Islet precursor cell (in vitro differentiated cells): Measurements from ENCODE around the gene EOGT.
A peak's percentile ranks its signal among the peaks of the same experiment; 100 is the strongest.

Experiments
- DNase-seq: peaks from one replicate; pipeline ENCODE4 v3.0.0-alpha.2; 2018

The EOGT gene

DNA sequence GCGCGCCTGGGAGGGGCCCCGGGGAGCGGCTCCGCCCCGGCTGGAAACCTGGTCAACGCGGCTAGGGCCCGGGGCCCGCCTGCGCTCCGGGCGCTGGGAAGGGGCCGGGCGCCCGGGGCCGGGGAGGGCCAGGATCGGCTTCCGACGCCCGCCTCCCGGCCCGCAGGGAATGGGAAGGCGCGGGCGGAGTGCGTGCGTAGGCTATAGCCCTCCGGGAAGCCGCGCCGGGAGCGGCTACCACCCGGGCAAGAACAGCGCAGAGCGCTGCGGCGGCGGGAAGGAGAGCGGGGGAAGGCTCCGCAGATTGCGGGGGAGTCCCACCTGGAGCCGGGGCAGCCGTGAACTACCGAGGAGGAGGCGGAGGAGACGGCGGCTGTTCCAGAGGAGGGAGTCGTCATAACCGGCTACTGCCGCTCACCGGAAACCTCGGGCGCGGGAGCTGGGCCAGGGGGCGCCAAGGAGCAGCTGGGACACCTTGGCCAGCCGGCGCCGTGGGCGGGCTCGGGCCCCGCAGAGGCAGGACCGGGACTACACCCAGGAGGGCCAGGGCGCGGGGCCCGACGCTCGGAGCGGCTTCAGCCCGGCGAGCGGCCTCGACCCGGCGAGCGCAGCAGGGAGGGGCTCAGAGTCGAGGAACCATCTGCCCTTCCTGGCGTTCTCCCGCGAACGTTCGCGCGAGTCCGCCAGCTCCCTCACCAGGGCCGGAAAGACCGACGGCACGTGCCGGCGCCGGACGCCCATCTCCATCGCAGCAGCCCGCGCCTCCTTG is at the start of gene EOGT:
EOGT (minus strand) TSS at position 432 of the 769 bp plus-strand sequence. CDS start 3,838 bp downstream, outside the sequence.
- peak; percentile 95 for DNase-seq

DNA sequence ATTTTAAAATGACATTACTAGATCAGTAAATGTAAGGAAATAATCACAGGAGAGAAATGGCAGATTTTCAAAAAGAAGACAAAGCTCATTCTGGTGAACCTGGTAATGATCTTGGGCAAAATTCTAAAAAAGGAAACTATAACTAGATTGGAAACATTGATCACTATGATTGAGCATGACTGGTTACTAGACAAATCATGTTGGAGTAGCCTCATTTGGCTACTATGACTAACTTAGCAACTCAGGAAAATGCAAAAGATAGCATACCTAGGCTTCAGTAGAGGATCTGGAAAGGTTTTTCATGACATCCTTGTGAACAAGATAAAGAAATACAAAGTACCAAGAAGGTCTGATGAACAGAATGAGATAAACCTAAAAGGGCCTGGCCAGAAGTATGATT is 46.2 kb upstream of the EOGT start:
- no peak for DNase-seq

DNA sequence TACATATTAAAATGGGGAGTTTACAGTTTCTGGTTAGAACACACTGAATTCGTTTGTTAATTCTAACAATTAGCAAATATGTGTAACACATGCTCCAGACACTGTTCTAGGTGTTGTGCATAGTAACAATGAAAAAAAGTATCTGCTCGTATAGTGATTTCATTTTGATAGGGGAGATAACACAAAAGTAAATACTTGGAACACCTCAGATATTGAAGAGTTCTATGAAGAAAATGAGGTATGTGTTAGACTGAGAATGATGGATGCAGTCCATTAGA is 45.4 kb upstream of the EOGT start:
- no peak for DNase-seq

DNA sequence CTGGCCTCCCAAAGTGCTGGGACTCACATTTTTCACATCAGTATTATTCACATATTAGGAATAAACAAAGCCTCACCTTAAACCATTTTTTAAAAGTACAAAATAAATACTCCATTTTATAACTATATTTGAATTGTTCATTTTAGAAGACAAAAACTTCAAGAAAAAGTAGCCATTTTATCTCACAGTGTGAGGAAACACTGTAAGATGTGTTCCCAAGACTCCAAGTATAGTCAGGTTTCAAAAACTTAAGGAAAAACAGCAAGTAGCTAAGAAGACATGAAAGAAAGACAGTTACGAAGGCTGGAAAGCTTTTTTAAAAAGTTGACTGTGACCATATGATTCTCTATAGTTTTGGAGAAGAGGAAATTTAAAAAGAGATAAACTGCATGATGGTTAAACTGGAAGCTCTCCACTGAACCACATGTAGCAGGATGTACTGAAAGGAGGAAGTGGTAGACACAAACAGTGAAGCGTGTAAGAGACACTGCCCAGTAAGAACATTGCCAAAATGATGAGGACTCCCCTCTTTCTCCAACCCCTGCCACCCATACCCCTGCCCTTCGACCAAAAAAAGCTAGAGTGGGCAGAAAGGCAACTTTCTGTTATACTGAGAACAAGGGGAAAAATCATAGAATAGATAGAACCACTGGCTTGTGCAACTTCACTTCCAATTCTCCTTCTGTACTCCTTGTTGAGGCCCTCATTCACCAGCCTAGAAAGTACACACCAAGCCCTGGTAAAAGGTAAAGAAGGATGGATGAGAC is 44.9 kb upstream of the EOGT start:
- no peak for DNase-seq

DNA sequence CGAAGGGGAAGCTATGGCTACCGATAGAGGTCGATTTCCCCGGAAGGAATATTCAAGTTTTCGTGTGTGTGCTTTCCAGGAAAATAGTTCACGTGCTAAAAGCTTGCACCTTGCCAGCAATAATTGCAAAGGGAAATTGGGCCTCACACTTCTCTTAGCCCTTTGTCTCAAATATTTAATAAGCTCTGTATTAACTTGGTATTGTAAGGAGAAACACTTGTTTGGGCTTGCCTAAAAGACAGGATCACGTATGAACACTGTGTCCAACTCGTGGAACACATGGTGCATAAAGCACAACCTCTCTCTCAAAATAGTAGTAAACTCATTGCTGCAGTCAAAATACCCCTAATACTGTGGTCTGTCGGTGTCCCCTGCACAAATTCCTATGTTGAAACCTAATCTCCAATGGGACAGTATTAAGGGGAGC is 39.0 kb upstream of the EOGT start:
- DNase-seq = no peak

DNA sequence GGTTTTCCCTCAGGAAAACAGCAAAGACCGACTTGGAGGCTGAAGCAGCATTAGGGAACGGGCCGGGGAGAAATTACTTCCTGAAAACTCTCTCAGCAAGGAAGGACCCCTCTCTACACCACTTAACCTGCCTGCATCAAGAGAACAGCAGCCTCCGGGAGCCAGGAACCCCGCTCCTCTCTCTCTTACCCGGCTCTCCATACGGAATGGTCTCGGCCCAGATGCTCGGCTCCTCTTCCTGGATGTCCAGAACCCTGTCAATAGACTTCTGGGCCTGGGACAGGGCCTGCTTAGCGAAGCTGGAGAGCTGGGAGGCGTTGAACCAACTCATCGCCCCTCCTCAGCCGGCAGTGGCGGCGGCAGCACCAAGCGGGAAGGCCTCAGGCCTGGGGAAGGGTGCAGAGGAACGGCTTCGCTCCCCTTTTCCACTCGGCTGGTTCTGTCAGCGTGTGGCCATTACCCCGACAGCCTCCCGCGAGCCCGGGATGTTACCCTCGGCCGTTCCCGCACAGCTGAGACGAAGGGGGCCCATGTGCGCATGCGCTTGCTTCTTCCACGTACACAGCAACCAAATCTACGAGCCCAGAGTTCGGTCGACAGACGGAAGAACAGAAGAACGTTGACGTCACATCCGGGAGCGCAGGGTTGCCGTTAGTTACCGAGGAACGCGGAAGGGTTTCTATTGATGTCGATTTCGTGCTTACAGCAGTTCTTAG is 38.4 kb upstream of the EOGT start, which contains the start of gene TMF1:
TMF1 (minus strand) TSS at position 578 of the 716 bp plus-strand sequence; CDS start at position 331, 247 bp downstream.
- DNase-seq = peak; percentile 99

DNA sequence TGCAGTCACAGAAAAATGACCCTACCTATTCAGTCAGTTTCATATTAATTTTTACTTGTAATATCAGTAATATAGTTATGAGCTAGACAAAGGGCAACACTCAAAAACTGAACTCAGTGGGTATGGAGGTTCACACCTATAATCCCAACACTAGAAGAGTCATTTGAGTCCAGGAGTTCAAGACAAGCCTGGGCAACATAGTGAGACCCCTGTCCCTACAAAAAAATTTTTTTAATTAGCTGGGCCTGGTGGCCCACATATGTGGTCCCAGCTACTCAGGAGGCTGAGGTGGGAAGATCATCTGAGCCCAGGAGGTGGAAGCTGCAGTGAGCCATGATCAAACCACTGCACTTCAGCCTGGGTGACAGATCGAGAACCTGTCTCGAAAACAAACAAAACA is 35.5 kb upstream of the EOGT start:
- DNase-seq = no peak

DNA sequence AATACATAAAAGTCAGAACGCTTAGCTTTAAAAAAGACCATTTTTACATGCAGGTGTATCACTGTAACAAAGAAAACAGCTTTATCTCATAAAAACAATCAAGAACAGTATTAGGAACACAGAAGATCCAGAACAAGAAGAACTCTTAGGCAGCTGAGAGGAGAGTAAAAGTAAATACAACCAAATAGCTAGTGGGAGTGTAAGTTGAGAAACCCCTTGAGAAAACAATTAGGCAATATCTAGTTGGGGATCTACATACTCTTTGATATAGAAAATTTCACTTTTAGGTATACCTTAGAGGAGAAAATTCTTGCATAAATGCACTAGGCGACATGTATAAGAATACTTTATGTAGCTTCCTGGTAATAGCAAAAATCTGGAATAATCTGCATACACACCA is 31.1 kb upstream of the EOGT start:
- no peak for DNase-seq

DNA sequence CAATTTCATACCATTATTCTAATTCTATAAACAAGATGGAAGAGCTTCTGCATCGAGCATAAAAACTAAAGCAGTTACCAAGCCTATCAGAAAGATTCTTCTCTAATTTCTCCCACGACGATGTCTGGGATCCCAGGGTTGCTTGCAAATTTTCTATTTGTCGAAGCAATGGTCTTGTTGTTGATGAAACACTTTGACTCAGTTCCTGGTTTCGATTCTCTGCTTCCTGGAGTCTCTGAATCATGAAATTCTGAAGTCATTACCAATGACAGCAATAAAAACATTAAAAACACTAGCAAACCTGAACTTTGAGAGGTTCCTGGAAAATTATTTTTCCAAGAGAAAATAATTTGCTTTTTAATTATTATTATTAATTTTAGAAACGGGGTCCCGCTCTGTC is 20.0 kb upstream of the EOGT start:
- no peak for DNase-seq

DNA sequence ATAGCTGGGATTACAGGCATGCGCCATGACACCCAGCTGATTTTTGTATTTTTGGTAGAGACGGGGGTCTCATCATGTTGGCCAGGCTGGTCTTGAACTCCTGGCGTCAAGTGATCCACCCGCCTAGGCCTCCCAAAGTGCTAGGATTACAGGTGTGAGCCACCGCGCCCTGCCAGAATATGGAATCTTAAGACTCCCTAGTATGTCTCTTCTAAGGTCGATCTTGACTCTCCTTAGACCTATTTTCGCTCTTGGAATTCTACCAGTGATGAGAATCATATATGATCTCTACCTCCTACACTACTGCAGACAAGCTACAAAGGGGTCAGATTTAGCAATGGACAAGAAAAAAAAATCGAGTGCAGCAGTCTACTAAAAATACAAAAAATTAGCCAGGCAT is 19.3 kb upstream of the EOGT start:
- no peak for DNase-seq

DNA sequence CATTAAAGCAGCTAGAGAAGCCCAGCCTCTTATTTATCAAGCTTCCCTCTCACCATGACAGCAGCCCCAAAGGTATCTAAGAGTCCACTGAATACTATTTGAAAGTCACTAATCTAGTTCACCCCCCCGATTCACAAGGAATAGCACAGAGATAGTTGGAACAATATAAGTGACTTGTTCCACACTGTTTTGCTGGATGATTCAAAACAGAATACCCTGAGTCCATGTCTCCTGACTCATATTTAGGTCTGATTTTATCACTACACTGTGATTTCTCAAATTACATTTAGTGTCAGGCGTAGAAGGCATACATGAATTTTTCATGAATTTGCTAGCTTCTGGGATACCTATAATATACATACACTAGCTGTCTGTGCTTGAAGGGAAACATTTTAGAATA is 18.7 kb upstream of the EOGT start:
- DNase-seq = no peak

DNA sequence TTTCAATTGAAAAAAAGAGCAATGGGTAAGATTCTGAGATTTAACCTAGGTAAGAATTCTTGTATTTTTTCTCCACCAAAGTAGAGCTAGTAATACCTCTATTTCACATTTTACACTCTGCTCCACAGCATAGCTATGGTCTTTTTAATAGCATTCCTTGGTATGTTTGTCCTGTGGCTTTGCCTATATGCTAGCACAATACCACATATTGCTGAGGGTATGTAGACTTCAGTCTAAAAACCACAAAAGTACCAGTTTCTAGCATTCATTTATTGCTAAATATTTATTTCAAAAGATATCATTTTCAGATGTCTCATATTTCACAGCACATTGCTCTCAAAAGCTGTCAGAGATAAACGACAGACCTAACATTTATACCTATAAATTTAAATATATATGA is 18.2 kb upstream of the EOGT start:
- no peak for DNase-seq

DNA sequence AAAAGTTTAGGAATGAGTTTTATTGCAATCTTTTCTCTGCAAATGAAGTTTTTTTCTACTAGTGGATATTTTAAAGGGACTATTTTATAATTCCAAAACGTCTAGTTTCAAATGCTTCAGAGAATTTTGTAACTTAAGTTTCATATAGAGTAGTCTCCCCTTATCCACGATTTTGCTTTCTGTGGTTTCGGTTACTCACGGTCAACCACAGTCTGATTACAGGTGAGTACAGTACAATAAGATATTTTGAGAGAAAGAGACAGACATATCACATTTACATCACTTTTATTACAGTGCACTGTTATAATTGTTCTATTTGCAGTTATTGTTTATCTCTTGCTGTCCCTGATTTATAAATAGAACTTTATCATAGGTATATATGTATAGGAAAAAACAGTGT is 7.4 kb upstream of the EOGT start:
- no peak for DNase-seq

DNA sequence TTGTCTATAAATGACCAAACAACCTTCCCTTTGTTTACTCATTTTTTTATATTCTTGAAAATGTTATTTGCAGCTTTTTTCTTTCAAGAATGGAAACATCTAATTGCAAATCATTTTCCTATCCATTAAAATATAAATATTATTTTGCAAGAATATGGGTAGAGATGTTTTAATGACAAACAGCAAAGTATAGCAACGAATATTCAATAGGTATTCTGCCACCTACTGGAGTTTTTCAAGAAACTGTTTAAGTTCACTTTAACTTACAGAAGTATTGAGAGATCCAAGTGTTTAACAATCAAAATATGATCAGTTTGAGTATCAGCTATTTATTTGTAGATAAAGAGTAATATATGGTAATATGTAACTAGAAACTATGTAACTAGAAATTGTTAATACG is 6.9 kb upstream of the EOGT start:
- no peak for DNase-seq

DNA sequence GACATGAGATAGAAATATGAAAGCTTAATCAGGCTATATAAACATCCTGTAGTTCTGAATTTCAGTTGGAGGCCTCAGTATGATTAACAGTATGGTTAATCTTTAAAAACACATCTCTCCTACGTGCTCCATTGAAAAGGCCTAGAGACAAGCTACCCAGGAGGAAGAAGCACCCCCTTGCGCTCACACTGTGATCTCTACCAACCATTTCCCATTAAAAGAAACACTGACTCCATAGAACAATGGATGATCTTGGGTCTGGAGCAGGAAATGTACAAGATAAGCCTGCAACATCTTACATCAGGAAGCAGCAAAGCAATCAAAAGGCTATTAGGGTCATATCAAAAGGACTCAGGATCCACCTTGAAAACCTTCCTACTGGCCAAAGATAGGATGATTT is 3.4 kb upstream of the EOGT start:
- DNase-seq = no peak

DNA sequence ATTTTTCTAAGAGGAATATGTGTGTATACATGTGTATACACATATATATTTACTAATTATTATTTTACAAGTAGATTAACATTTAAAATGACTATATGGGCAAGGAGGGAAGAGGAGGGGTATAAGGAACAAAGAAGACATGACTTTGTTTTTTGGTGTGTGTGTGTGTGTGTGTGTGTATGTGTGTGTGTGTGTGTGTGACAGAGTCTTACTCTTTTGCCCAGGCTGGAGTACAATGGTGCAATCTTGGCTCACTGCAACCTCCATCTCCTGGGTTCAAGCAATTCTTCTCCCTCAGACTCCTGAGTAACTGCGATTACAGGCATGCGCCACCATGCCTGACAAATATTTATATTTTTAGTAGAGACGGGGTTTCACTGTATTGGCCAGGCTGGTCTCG is 2.6 kb upstream of the EOGT start:
- no peak for DNase-seq

DNA sequence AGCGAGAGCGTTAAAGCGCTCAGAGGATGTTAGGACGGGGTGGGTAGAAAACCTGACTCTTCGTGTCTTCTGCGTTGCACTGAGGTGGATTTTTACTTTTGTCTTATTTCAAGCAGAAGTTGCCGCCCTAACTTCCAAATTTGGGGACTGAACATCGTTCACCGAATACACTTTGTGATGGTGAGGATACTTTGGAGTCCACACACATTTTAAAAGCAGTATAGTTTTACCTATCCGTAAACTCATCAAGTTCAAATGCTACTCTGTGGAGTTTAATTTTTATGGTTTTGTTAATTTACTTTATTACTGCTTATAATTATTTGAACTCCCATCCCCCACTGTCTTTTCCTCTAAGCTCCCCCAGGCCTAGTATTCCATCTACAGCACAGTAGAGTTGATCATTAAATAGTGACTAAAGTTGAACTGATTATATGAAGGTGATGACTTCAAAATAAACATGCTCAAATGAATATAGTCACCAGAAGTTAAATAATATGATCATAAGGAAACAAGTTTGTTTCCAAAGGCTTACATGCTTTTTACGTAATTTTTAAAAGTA is 617 bp upstream of the EOGT start:
- no peak for DNase-seq

DNA sequence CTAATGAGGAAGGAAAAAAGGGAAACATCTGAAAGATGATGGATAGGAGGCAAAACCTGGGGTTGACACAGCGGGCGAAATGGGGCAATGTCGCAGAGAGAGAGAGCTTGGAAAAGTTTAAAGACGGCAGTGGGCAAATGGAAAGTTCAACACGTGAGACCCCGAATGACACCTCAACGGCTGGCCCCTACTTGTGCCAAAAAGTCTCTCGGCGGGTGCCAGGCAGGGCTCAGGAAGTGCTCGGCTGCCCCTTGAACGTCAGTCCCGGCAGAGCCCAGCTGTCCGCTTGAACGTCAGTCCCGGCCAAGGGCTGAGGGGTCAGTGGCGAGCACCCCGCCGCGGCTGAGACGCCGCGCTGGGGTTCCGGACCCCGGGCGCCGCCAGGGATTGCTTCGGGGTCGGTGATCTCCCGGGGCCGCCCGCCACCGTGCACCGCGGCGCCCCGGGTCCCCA is 658 bp downstream of the EOGT start:
- peak; percentile 77 for DNase-seq

DNA sequence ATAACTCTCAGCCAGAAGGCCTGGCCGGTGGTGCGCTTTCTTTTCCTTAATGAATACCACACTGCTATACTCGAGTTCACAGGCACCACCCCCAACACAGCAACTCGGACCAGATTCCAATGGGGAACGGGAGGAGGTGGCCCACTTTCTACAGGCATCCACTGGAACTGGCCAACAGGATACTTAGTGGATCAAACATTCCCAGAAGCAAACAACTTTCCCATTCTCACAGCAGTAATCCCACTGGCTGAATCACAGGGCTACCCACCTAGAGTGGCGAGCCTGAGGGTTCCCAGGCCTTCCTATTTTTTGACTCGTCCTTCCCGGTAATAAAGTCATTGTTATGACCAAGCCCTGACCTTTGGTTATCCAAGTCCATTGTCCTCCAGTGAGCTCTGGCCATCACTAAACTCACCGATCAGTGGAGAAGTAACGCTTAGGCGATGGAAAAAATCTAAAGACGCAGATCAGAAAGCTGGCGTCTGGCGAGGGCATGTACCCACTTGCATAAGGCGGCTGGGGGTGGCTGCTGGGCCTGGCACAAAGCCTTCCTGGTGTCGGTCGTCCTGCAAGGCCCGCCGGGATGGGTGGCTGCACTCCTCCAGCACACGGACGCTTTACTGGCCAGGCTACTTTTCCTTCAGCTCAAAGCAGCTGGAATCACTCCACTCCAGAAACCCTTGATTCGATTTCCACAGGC is 1.2 kb downstream of the EOGT start:
- DNase-seq = peak; percentile 64

DNA sequence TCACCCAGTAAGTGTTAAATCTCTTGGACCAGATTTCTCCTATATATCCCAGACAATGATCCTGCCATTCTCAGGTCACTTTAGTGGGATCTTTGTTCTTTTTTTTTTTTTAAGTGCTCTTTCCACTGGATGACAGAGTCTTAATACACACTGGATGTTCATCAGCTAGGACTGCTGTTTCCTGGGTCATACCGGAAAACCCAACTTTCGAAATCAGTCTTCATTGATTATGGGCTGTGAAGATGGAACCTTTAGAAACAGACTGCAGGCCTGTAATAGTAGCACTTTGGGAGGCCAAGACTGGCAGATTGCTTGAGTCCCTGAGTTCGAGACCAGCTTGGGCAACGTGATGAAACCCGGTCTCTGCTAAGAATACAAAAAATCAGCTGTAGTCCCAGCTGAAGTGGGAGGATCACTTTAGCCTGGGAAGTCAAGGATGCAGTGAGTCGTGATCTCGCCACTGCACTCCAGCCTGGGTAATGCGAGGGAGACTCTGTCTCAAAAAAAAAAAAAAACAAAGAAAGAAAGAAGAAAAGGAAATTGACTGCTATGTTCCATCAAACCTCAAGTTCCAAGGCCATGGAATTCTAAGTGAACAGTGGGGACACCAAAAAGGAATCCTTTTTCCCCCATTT is 2.3 kb downstream of the EOGT start:
- no peak for DNase-seq

DNA sequence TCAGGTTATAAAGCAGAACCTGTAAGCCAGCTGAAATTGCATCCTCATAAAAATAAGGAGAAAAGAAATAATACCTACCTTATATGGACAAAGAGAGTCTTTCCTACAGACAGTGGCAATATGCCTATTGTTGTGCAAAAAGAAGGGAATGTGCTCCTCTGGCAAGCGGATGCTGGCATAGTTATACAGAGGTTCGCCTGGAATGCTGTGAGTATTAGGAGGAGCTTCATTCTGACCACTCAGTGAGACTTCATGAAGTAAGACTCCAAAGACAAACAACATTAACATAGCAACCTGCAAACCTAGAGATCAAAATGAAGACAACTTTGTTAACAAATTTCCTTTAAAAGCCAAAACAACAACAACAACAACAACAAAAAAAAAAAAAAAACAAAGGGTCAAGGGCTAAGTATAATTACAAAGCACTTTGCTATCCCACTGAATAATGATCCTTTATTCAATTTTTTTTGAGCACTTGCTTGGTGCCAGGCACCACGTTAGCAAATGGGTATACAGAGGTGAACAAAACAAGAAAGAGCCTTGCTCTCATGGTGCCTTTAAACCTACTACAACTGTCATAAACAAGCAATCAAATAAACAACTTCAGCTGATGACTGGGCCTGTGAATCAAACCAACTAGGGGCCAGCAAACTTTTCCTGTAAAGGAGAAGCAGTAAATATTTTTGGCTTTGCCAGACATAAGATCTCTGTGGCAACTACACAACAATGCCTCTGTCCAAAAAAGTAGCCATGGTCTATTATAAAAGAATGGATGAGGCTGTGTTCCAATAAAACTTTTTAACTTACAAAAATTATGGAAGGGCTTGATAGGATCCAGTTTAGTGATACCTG is 3.7 kb downstream of the EOGT start:
- peak; percentile 73 for DNase-seq
